Measurements from ENCODE around the gene ETS1.

- TF ChIP-seq REST (IDR thresholded peaks at IDR 0.05; ENCODE audit: low read depth) (no peak), YY1 (IDR thresholded peaks at IDR 0.05; ENCODE audit: low read depth) (no peak), RAD21 (IDR thresholded peaks at IDR 0.05; ENCODE audit: low read depth) (no peak), EGR1 (IDR thresholded peaks at IDR 0.05) (no peak)
Observed at GRCh38 chr11:128481135-128481534, 106.2 kb downstream of the ETS1 start.

Measured in Ishikawa (cell line).